ENCODE results near the gene MTM1. TPM values are rescaled to one million over a fixed set of nuclear protein-coding genes. Genes with fewer than 3 reads are reported as not detected.

Gene MTM1
- total and polyA plus RNA-seq, 2 experiments from 2014 or later: 3.2 to 8.7 TPM

- ATAC-seq: peak; percentile 90
- Histone ChIP-seq H4K20me1 (replicated peaks; ENCODE audit: insufficient read depth) (no peaks in the 10 kb centered on the region), H3F3A (replicated peaks; ENCODE audit: low read depth) (no peaks in the 10 kb centered on the region), H3K9me2 (ENCODE audit: insufficient read depth) (no peaks in the 10 kb centered on the region), H3K4me2 (peak overlapping the region; percentile 70), H3K79me2 (replicated peaks; ENCODE audit: insufficient read depth) (no peaks in the 10 kb centered on the region), H3K36me3 (ENCODE audit: insufficient read depth) (no peaks in the 10 kb centered on the region), H3K4me1 (ENCODE audit: insufficient read depth) (no peaks in the 10 kb centered on the region), H3K27me3 (ENCODE audit: insufficient read depth) (peaks cover 25% of the 10 kb centered on the region), H2AFZ (peak overlapping the region; percentile 90; the same call in 1 of the 2 replicates), H3K27ac (ENCODE audit: low read depth) (no peak overlapping the region), H3K4me3 (peak overlapping the region; percentile 41)
- Mint-ChIP-seq H3K36me3 (ENCODE audit: low read depth) (no peaks in the 10 kb centered on the region), H3K4me3 (peak overlapping the region; percentile 63), H3K27me3 (ENCODE audit: insufficient read depth, low read depth, poor library complexity) (peaks cover 21% of the 10 kb centered on the region), H3K4me1 (peaks cover 12% of the 10 kb centered on the region; the same call in 2 of the 3 replicates), H3K9me3 (no peaks in the 10 kb centered on the region), H3K27ac (no peak overlapping the region)
- TF ChIP-seq POLR2AphosphoS5 (IDR thresholded peaks at IDR 0.05; ENCODE audit: low read depth): peak; percentile 19; the same call in 1 of the 2 replicates
- TF ChIP-seq CTCF (conservative IDR thresholded peaks at IDR 0.05; ENCODE audit: low read depth in 2 of 2): no peak
- peak; percentile 64 for DNase-seq (ENCODE audit: low spot score)
These were observed 20.9 kb upstream of the MTM1 start for GRCh38 chrX:150547375-150548115.

- no peak overlapping the region for H3K27ac ChIP-seq (ENCODE audit: low read depth)
- no peaks in the 10 kb centered on the region for H4K20me1 ChIP-seq (replicated peaks; ENCODE audit: insufficient read depth)
- H3K79me2 ChIP-seq (replicated peaks; ENCODE audit: insufficient read depth): no peaks in the 10 kb centered on the region
- Mint-ChIP-seq H3K27ac (no peak overlapping the region), H3K9me3 (no peaks in the 10 kb centered on the region), H3K27me3 (ENCODE audit: insufficient read depth, low read depth, poor library complexity) (peaks cover 21% of the 10 kb centered on the region), H3K4me1 (peaks cover 12% of the 10 kb centered on the region; the same call in 2 of the 3 replicates), H3K4me3 (peak overlapping the region; percentile 63), H3K36me3 (ENCODE audit: low read depth) (no peaks in the 10 kb centered on the region)
- no peaks in the 10 kb centered on the region for H3K4me1 ChIP-seq (ENCODE audit: insufficient read depth)
- H2AFZ ChIP-seq: no peak overlapping the region
- DNase-seq (ENCODE audit: low spot score): no peak
- no peaks in the 10 kb centered on the region for H3K36me3 ChIP-seq (ENCODE audit: insufficient read depth)
- no peaks in the 10 kb centered on the region for H3K9me2 ChIP-seq (ENCODE audit: insufficient read depth)
- peak overlapping the region; percentile 70 for H3K4me2 ChIP-seq
- peak overlapping the region; percentile 41 for H3K4me3 ChIP-seq
- no peaks in the 10 kb centered on the region for H3F3A ChIP-seq (replicated peaks; ENCODE audit: low read depth)
- ATAC-seq: no peak; the same call in 2 of the 3 replicates
- H3K27me3 ChIP-seq (ENCODE audit: insufficient read depth): peaks cover 25% of the 10 kb centered on the region
- no peak for TF ChIP-seq ZNF462 (CRISPR knock-in tag; IDR thresholded peaks at IDR 0.05)
- TF ChIP-seq NANOG (IDR thresholded peaks at IDR 0.05; ENCODE audit: borderline replicate concordance): no peak
- TF ChIP-seq CREB1 (CRISPR knock-in tag; IDR thresholded peaks at IDR 0.05; ENCODE audit: low read depth): no peak
- TF ChIP-seq STAT1 (IDR thresholded peaks at IDR 0.05; ENCODE audit: unreplicated experiment): no peak
- no peak for TF ChIP-seq ZNF114 (CRISPR knock-in tag; IDR thresholded peaks at IDR 0.05)
- TF ChIP-seq ZNF331 (CRISPR knock-in tag; IDR thresholded peaks at IDR 0.05; ENCODE audit: low read depth): no peak
- TF ChIP-seq POLR2AphosphoS5 (IDR thresholded peaks at IDR 0.05; ENCODE audit: low read depth): no peak
- no peak for TF ChIP-seq EZH2 (IDR thresholded peaks at IDR 0.05; ENCODE audit: low read depth, unreplicated experiment)
These were observed 20.2 kb upstream of the MTM1 start for GRCh38 chrX:150548251-150548650.
